Tibial nerve (tissue), 3 donors: ENCODE measurements around the gene POLR3F.

Source experiments
- CTCF ChIP-seq, 5 experiments: fragments of 200-600 bp in 3 of 5; fragments of 450-650 bp in 2 of 5; sonication (generic) in 3 of 5; IDR thresholded peaks; one replicate each; pipeline ENCODE4 v1.5.1; 2016 to 2019; ENCODE audit warnings: antibody characterized with exemption in 5 of 5, mild to moderate bottlenecking in 3 of 5, moderate library complexity in 2 of 5
- POLR2A ChIP-seq, 2 donors: fragments of 450-650 bp; IDR thresholded peaks; one replicate each; pipeline ENCODE4 v1.6.1; 2017; ENCODE audit warnings: antibody characterized with exemption in 2 of 2, mild to moderate bottlenecking in 2 of 2, moderate library complexity in 2 of 2

GRCh38 chr20:18481596-18481995 is 14.4 kb downstream of the POLR3F start:
- TF ChIP-seq POLR2A (IDR thresholded peaks at IDR 0.05) (no peak), CTCF (IDR thresholded peaks at IDR 0.05) (no peak)
